Stimulated activated CD4-positive, alpha-beta T cell treated with anti-CD3 and anti-CD28 coated beads, Interleukin-1b, Interleukin-23, amount 100 ng/mL, for 48 hours (primary cell): Measurements from ENCODE around the gene BDKRB1.

Source experiments
- DNase-seq: peaks from one replicate; pipeline ENCODE4 v3.0.0-alpha.2; 2020

The BDKRB1 gene

DNA sequence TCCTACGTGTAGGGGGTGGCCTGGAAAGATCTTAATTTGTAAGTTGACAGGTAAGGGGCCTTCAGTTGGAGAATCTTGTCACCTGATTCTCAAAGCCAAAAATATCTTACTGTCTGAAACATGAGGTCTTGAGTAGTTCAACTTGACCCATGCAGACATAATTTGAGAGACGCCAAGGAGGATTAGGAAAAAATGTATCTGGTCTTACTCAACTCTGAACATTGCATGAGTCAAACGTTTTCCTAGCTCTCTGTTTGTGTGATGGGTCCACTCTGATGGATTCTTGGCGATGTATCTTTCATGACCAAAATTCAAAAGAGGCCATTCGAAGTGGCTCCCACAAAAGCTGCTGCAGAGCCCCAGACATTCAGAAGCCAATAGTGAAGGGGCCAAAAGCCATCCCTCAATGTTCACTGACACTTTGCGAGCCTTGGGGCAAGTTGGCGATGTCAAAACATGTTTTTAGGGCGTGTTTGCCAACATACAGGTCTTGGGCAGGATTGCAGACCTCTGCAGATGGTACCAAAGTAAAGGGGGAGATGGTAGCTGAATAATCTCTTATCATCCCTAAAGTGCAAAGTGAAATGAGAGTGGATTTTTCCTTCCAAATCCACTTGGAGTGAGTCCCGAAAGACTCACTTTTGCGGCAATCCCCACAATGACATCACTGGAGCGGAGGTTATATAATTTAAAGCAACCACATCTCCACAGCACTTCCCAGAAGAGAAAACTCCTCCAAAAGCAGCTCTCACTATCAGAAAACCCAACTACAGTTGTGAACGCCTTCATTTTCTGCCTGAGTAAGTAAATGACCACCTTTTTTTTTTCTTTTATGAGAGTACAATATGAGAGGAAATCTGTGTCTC, at the start of gene BDKRB1:
Gene BDKRB1 (plus strand): TSS at position 710 of the 866 bp plus-strand sequence. CDS start 7,473 bp downstream, outside the sequence.
- DNase-seq = no peak

DNA sequence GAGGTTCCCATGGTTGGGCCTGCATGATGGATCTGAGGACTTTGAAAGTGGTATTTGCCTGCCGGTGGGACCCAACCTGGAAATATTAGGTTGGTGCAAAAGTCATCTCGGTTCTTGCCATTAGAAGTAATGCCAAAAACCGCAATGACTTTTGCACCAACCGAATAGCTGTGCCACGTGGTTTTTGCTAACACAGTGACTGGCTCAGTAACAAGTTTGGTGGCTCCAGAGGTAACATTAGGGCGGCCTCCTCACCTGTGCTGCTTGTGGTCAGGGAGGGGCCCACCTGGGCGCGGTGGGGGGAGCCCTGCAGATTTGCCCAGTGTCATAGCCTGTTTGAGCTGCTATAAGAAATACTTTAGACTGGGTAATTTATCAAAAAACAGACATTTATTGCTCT, 49.5 kb upstream of the BDKRB1 start:
- DNase-seq = no peak

GRCh38 chr14:96207686-96208085, 48.3 kb upstream of the BDKRB1 start:
- no peak for DNase-seq

DNA sequence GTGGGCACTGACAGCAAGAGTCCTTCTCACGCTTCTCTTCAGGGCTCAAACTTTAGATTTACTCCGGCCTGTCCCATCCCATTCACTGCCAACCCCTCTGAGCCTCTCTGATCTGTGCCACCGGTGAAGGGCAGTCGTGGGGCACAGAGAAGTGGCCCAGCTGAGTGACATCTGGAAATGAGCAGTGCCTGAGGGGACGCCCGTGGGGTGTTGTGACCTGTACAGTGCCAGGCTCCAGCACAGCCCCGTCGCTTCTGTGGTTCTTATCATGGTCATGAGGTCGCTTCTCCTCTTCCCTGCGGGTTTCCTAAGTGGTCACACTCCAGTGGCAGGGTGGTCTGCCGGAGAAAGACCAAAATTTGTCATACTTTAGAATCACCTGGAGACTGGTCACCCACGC, 47.3 kb upstream of the BDKRB1 start:
- no peak for DNase-seq

DNA sequence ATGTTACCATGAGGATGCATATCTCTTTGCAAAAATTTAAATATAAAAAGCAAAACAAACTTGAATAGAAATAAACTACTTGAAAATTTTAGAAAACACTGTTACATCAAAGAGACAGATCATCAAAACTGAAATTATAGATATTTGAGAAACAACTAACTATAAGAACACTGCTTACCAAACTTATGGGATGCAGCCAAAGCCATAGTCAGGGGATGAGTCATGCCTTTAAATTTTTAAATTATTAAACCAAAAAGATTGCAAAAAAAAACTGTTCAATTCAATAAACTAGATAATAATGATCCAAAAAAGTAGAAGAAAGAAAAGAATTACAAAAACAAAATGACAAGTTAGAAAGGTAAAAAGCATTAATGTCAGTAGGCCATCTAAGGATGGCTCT, 43.9 kb upstream of the BDKRB1 start:
- no peak for DNase-seq

DNA sequence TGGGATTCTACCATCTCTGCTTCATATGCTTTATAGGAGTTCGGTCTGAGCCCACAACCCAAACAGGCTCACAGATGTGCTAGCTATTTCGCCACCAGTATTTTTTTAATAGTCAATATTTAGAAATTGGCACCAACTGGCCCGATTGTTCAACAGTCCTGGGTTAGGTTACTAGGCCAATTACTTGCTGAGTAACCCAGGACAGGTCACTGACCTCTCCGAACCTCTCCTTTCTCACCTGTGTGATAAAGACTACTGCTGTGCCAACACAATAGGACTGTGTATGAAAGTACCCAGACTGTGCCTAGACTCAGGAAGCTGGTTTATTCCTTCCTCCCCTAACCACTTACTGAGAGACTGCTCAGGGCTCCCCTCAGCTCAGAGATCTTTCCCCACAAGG, 43.1 kb upstream of the BDKRB1 start:
- DNase-seq = no peak

- DNase-seq = no peak
These were observed 42.0 kb upstream of the BDKRB1 start for GRCh38 chr14:96213871-96214465.

- DNase-seq = no peak
These were observed 41.2 kb upstream of the BDKRB1 start for GRCh38 chr14:96214793-96215192.

DNA sequence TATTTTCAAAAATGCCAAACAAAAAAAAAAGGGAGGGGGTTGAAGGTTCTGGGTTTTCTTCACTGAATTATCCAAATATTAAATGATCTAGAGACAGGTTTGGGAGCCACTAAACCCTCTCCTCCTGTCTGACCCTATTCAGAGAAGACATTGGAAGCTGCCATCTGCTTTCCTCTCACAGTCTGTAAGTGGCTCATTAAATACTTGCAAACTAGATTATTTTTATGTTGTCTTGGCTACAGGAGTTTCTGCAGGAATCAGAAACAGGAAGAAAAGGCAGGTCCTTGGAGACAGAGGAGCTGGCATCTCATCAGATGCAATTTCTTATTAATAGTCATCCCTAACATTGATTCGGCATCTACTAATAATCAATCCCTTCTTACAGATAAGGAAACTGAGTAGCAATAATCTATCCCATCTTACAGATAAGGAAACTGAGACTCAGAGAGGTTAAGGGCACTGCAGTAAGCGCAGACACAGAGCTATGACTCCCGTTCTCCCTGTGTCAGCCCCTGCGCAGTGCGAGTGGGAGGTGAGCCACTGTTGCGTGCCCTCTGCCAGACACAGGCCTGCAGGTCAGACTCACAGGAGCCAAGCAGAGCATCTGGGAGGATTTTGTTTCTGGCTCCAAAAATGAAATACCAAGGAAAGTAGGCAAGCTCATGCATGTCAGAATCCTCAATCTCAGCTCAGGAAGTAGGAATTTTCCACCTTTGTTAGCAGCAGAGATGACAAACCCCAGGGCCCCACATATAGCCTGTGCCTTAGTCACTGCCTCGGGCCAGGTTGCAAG, 40.4 kb upstream of the BDKRB1 start:
- no peak for DNase-seq

DNA sequence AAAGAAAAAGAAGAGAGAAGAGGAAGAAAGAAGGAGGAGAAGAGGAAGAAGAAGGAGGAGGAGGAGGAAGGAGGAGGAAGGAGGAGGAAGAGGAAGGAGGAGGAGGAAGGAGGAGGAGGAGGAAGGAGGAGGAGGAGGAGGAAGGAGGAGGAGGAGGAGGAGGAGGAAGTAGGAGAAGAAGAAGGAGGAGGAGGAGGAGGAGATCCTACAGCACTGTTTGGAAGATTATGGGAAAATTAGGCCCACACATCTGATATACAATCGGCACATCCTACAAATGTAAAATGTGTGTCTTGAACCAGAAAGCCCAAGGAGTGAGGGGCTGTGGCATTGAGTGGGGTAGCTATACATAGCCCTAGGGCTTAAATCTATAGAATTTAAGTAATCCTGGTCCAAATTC, 39.4 kb upstream of the BDKRB1 start:
- no peak for DNase-seq

DNA sequence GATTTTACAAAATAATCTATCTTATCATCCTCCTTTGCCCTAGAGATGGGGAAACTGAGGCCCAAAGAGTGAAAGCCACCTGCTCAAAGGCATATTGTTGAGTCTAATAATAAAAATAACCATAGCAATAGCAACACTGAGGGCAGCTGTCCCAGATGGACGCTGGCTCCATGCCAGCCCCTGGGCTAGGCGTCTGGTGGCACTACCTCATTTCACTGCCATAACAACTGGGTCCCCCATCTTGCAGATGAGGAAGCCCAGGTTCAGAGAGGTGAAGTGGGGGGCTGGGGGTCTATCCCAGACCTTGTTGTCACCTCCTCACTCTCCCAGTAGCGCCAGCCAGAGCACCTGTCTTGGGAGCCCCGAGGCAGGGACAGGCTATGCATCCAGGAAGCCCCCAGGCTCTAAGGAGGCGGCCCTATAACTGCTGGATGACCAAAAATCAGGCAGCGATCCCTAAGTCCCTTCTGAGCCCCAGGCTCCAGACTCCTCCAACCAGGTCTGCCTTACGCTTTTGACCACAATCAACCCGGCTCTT, 38.6 kb upstream of the BDKRB1 start:
- DNase-seq = no peak

DNA sequence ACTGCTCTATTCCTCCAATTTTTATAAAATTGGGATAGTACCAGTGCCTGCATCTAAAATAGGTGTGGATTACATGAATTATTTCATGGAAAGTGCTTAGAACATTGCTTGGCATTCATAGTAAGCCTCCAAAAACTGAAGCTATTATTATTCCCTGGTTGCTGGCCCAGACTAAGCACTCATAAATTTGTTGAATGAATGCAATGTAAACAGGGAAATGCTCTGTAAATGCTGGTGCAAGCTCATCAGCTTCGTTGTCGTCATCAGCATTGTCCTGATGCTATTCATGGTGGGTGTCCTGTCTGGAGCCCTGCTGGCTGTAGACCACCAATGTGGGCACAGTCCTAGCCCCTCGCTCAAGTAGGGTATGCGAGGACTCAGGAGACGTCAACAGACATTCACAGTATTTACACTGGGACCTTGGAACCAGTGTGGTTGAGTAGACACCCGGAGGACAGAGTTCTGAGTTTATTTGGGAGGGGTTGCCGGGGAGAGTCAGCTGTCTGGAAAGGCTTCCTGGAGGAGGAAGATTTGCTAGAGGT, 34.8 kb upstream of the BDKRB1 start:
- DNase-seq = no peak

- DNase-seq = no peak
These were observed 34.2 kb upstream of the BDKRB1 start for GRCh38 chr14:96221841-96222240.

- DNase-seq = no peak
These were observed 31.4 kb upstream of the BDKRB1 start for GRCh38 chr14:96224480-96225096.

GRCh38 chr14:96225213-96225612, 30.8 kb upstream of the BDKRB1 start:
- no peak for DNase-seq

DNA sequence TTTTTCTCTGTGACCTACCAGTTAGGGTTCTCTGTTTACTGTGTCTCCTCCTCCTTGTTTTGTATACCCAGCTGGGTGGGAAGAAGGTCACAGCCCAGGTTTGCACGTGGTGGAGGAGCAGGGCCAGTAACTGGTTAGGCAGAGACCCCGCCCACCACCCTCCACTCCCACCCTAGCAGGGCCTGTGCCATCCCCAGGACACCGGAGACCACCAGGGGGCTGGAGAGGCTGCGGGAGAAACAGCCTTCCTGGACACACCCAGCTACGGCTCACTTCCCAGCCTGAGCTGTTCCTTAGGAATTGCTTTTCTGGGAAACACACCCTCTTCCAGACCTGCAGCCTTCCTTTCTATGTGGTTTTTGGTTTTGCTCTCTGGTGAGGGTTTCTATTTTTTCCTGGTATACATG, 30.3 kb upstream of the BDKRB1 start:
- DNase-seq = no peak

GRCh38 chr14:96227428-96227827, 28.6 kb upstream of the BDKRB1 start:
- no peak for DNase-seq

DNA sequence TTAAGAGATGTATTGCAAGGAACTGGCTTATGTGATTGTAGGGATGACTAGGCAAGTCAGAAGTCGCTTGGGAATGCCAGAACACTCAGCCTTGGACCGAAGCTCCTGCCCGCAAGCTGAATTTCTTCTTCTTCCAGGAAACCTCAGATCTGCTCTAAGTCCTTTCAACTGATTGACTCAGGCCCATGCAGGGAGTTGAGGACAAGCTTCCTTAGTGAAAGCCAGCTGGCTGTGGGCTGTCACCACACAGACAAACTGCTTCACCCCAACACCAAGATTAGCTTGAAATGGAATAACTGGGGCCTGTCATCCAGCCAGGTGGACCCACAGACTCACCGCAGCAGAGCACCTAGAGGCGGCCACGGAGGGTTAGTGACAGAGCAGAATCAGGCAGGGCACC, 26.7 kb upstream of the BDKRB1 start:
- DNase-seq = no peak

GRCh38 chr14:96231056-96231455, 25.0 kb upstream of the BDKRB1 start:
- no peak for DNase-seq

DNA sequence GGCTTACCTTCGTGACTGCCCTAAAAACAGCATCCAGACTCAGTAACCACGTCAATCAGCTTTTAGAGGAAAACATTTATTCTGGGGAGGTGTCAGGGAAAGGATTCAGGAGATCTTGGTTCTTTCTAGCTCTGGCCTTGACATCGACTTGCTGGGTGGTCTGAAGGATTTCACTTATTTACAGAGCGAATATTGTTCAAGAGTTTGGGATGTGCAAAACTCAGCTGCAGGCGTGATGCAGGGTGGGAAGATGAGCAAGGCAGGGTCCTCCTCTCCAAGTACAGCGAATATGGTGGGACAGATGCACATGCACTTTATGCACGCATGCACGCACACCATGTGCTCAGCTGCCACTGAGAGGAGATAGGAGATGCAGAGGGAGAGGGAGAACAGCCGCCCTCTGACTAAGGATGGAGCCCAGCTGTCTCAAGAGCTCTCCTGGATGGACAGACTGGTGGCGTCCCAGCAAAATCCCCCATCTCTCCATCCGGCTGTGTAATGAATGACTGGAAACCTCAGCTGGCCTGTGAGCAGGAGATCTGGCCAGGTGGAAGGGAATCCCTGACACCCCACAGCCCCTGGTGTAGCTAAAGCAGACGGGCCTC, 24.4 kb upstream of the BDKRB1 start:
- no peak for DNase-seq

DNA sequence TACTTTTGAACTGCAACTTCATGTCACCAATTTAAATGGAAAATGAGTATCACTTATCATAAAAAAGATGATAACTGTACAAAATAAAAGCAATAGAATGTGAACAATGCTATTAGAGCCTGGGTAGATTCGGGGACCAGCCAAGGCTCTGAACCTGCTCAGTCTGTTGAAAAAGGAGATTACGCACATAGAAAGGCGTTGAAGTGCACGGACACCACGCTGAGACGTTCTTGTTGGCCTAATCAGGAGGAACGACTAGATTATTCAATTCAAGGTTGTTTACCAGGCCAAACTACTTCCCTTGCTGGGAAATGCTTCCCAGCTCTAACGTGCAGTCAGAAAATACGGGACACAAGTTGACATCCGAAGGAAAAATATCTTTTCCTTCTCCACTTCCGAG, 23.5 kb upstream of the BDKRB1 start:
- no peak for DNase-seq

DNA sequence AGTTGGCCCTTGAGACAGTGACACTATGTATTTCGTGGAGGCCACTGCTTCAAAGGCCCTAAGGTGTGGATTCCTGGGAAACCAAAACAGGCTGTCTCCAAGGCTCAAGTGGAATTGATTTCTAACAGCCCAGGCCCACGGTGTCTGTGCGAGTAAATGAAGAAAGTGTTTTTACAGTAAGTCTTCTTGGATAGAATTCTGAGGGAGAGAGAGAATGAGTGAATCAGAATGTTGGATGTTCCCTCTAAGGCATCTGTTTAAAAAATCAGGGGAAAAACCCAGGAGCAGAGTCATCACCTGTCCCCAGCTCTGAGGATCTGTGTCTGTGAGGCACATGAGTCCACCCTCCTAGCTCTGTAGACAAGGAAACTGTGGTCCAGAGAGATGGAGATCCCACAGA, 22.3 kb upstream of the BDKRB1 start:
- DNase-seq = no peak
